ENCODE results near the gene CFAP299. TPM values are rescaled to one million over a fixed set of nuclear protein-coding genes. Genes with fewer than 3 reads are reported as not detected.
"Not testable (repeated sequence)": the region's sequence is repeated elsewhere in the genome, so short reads cannot be mapped to it uniquely, and the experiment has no call there.

Gene CFAP299
- total RNA-seq, 1 donor from 2014 or later = not detected

DNA sequence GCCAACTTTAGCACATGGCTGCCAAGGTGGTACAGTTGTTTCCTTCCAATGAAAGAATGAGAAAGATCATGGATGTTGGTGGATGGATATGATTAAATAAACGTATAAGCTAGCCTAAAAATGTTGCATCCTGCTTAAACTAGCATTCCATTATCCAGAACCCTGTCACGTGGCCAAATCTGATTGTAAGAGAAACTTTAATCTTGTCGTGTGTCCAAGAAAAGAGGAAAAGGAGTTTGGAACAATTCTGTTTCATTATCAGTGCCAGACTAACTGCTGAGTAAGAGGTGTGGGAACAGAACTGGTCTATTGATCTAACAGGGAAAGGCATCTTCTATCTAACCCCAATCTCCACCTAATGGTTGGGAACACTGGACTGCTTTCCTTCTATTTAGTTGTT lies 369.8 kb downstream of the CFAP299 start:
- no peak for DNase-seq (ENCODE audit: low spot score)

DNA sequence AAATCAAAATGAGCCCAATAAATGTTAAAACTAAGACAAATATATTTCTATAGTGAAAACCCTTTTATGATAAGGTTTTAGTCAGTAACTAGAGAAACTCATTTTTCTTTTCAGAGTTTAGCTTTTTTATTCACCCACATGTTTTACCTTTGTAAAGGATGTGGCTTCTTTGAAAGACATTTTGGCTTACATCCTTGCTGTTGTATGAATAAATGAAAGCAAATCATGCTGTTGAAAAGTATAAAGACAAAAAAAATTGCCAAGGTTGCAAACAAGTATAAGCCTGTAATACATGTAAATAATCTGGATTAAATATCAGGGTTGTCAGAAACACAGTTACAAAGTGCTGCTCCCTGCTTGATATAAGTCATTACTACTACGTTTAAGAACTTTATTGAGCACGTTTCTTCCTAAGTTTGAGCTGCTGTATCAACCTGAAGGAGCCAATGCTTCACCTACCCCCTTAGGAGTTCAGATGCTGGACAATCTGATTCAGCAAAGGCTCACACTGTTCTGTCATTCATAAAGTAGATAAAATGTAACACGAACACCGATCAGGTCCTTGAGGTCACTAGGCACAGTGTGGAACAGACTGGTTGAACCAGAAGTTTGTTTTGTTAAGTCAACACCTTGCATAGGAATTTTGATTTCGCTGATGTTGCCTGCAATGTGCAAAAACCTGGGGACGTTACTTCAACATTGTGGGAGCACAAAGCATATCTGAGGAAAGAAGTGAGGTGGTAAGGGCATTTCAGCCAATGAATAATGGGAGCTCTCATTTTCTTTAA lies 373.7 kb downstream of the CFAP299 start:
- no peak for DNase-seq (ENCODE audit: low spot score)

DNA sequence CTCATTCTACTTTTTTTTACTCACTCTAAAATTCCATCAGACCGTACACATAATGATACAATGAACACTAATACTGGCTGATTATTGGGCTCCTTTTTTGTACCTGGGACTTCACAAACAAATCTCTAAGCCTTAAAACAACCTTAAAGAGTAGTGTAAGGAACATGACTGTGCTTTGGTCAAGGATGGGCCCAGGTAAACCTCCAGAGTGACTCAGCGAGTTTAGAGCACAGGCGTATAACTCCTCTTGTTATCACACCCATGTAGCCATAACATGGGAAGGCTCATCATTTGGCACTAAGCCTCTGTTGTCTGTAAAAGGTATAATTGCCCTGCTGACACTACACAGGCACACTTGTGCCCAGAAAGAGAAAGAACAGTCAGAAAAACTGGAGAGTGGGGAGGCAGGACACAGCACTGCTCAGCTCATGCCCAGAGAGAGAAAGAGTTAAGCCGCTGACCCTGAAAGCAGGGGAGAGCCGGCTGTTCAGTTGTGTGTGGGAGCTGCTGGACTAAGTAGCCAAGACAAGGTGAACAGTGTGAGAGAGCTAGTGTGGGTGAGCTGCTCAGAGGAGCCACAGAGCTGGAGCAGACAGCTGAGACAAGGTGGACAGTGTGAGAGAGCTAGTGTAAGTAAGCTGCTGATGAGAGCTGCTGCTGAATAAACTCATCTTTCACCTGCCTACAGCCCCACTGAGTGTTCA lies 375.4 kb downstream of the CFAP299 start:
- DNase-seq (ENCODE audit: low spot score) = no peak

- no peak for DNase-seq (ENCODE audit: low spot score)
These were observed 376.4 kb downstream of the CFAP299 start for GRCh38 chr4:80711956-80712355.

GRCh38 chr4:80713409-80713808 lies 377.9 kb downstream of the CFAP299 start:
- no peak for DNase-seq (ENCODE audit: low spot score)

GRCh38 chr4:80717204-80717603 lies 381.7 kb downstream of the CFAP299 start:
- DNase-seq (ENCODE audit: low spot score) = no peak

DNA sequence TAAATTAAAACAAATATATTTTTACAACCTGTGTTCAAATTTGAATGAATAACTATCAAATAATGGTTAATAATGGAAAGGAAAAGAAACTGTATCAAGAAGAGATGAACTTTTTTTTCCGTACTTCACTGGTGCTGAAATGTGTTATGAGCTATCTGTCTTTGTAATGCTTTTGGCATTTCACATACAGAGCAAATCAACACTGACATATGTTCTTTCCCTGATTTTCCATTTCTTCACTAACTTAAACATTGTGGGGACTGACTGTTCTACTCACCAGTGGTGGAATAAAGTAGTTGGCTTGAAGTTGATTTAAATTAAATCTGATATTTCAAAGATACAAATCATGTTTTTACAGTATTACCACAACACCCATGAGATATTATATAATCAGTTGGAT lies 390.9 kb downstream of the CFAP299 start:
- DNase-seq (ENCODE audit: low spot score) = no peak

DNA sequence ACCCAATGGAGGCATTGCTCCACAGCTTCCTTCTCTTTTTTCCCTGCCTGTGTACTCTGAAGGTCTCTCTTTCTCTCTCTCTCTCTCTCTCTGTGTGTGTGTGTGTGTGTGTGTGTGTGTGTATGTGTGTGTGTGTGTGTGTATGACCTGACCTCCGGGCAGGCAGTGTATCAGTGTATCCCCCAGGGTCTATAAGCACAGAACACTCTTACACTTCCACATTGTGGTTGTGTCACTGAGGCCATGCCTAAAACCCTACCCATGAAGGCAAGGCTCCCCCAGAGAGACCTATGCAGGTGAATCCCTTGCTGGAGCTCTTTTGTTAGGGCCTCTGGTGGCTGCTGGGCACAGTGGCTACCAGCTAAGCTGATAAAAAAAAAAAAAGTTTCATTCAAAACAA lies 394.6 kb downstream of the CFAP299 start:
- DNase-seq (ENCODE audit: low spot score) = no peak

GRCh38 chr4:80731436-80731835 lies 395.9 kb downstream of the CFAP299 start:
- DNase-seq (ENCODE audit: low spot score) = no peak

- no peak for DNase-seq (ENCODE audit: low spot score)
These were observed 396.5 kb downstream of the CFAP299 start for GRCh38 chr4:80732010-80732409.

GRCh38 chr4:80740375-80740774 lies 404.8 kb downstream of the CFAP299 start:
- DNase-seq (ENCODE audit: low spot score) = no peak

DNA sequence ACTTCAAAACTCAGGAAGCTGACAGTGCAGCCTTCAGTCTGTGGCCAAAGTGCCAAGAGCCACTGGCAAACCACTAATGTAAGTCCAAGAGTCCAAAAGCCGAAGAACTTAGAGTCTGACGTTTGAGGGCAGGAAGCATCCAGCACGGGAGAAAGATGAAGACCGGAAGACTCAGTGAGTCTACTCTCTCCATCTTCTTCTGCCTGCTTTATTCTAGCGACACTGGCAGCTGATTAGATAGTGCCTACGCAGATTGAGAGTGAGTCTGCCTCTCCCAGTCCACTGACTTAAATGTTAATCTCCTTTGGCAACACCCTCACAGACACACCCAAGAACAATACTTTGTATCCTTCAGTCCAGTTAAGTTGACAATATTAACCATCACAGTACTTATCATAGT lies 414.0 kb downstream of the CFAP299 start:
- not testable (repeated sequence) for DNase-seq (ENCODE audit: low spot score)

DNA sequence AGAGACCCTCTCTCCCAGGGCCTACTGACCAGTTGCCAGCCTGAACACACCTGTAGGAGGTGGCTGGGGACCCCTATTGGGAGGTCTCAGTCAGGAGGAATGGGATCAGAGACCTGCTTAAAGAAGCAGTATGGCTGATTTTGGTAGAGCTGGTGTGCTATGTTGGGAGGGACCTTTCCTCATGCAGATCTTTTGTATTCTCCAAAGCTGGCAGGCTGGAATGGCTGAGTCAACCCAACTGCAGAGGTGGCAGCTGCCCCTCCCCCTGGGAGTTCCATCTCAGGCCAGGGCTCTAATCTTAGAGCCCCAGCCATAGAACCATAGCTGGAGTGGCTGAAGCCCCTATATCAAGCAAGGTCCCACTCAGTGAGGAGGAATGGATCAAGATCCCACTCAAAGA lies 415.7 kb downstream of the CFAP299 start:
- DNase-seq (ENCODE audit: low spot score) = no peak

DNA sequence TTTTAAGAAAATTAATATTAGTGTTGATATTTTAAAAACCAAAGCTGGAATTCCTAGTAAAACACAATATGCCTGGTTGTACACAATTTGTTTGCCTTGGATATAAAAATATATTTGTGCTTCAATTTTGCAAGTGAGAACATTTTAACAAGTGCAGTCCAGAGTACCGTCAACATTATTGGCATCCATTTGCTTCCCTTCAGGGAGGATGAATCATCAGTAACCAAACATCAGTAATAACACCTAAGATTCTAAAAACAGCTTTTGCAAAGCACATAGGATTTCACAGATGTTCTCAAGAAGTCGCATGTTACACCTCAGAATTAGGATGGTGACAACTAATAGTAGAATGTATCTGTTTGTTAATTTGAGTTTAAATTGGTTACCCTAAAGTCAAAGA lies 432.4 kb downstream of the CFAP299 start:
- no peak for DNase-seq (ENCODE audit: low spot score)

- DNase-seq (ENCODE audit: low spot score) = no peak
These were observed 440.6 kb downstream of the CFAP299 start for GRCh38 chr4:80776168-80776567.

DNA sequence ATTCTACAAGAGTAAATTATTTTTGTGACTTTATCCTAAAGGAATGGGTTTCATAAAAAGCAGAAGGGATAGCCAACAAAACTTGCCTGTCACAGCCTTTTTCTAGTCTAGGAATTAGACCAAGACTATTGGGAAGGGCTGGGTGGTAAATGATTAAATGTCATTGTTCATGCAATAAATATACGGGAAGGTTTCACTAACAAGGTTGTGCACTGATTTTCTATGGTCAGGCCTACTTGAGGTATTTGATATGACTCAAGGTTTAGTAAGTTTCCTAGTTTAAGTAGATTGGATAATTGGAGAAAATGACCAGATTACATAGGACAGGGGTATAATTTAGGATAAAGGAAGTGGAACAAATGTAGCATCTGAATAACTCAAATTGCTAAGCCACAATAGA lies 445.9 kb downstream of the CFAP299 start:
- DNase-seq (ENCODE audit: low spot score) = no peak

GRCh38 chr4:80787306-80787705 lies 451.8 kb downstream of the CFAP299 start:
- DNase-seq (ENCODE audit: low spot score) = no peak

DNA sequence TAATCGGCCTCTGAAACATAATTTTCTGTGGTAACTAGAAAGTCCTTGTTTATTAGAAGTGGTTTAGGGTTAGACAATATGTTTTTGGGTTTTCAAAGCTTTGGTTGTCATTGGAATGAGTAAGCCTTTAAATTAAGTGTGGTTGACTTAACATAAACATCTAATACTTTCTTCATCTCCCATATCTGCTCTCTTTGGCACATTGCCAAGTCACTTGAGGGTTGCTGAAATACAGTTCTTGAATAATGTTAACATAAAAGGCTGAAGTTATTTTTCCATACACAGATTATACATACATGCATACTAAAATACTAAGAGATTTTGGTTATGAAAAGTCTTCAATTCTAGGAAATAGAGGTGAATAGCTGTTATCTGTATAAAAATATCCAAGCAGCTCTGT lies 453.3 kb downstream of the CFAP299 start:
- no peak for DNase-seq (ENCODE audit: low spot score)

GRCh38 chr4:80790152-80790551 lies 454.6 kb downstream of the CFAP299 start:
- DNase-seq (ENCODE audit: low spot score) = no peak

GRCh38 chr4:80793660-80794059 lies 458.1 kb downstream of the CFAP299 start:
- DNase-seq (ENCODE audit: low spot score) = not testable (repeated sequence)

DNA sequence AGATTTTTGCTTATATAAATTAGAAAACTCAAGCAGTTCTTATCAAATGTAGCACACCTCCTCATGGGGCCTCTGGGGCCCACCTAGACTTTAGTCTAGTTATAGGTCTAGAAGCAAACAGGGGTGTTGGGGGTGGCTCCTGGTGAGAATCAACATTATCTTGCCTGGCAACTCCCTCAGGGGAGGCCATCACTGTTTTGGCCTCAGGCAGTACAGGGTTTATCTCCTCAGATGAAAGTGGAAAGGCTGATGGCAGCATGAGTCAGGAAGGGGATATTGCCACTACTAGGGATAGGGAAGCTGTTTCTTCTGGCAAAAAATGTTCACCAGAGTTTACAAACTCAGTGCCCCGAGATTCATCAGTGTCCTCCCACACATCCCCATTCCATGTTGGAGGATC lies 462.6 kb downstream of the CFAP299 start:
- no peak for DNase-seq (ENCODE audit: low spot score)

- DNase-seq (ENCODE audit: low spot score) = not testable (repeated sequence)
These were observed 465.2 kb downstream of the CFAP299 start for GRCh38 chr4:80800719-80801118.

- DNase-seq (ENCODE audit: low spot score) = no peak
These were observed 467.8 kb downstream of the CFAP299 start for GRCh38 chr4:80803337-80803736.

All from mesenteric fat pad (tissue), 1 donor.